Parathyroid adenoma (tissue), 2 donors: ENCODE data around the gene LEF1.

Experiments
- H2AFZ ChIP-seq: fragments of 300-600 bp; sonication (generic); one replicate; pipeline ENCODE4 v1.7.0; 2017; ENCODE audit warnings: antibody characterized with exemption, mild to moderate bottlenecking
- H3K27ac ChIP-seq: fragments of 300-600 bp; sonication (generic); one replicate; pipeline ENCODE4 v1.7.0; 2017
- H3K27me3 ChIP-seq: fragments of 300-600 bp; sonication (generic); one replicate; pipeline ENCODE4 v1.7.0; 2017; ENCODE audit warnings: low read length; ENCODE audit not compliant: control insufficient read depth, insufficient read depth
- H3K36me3 ChIP-seq: fragments of 300-600 bp; sonication (generic); one replicate; pipeline ENCODE4 v1.7.0; 2017; ENCODE audit warnings: low read length; ENCODE audit not compliant: control insufficient read depth, insufficient read depth
- H3K4me1 ChIP-seq: fragments of 300-600 bp; sonication (generic); one replicate; pipeline ENCODE4 v1.7.0; 2017; ENCODE audit warnings: control low read depth
- H3K4me2 ChIP-seq: fragments of 300-600 bp; sonication (generic); one replicate; pipeline ENCODE4 v1.7.0; 2017; ENCODE audit warnings: low read length
- H3K4me3 ChIP-seq: fragments of 300-600 bp; sonication (generic); one replicate; pipeline ENCODE4 v1.7.0; 2017; ENCODE audit warnings: low read depth, low read length
- H3K79me2 ChIP-seq: fragments of 300-600 bp; sonication (generic); one replicate; pipeline ENCODE4 v1.7.0; 2017; ENCODE audit warnings: control low read depth
- H3K9ac ChIP-seq: fragments of 300-600 bp; sonication (generic); one replicate; pipeline ENCODE4 v1.7.0; 2017; ENCODE audit warnings: mild to moderate bottlenecking
- H3K9me3 ChIP-seq: fragments of 300-600 bp; sonication (generic); one replicate; pipeline ENCODE4 v1.7.0; 2017; ENCODE audit warnings: low read length; ENCODE audit not compliant: control insufficient read depth
- CTCF ChIP-seq: fragments of 300-600 bp; sonication (generic); IDR thresholded peaks from one replicate; pipeline ENCODE4 v1.7.0; 2017; ENCODE audit warnings: antibody characterized with exemption, mild to moderate bottlenecking
- donor health status: primary hyperparathyroidism.

Gene LEF1

GRCh38 chr4:108156391-108156790, 12.3 kb downstream of the LEF1 start:
- Histone ChIP-seq H3K4me1 (no peaks in the 10 kb centered on the region), H2AFZ (no peak overlapping the region), H3K9ac (no peak overlapping the region), H3K27ac (no peak overlapping the region), H3K27me3 (no peaks in the 10 kb centered on the region), H3K4me2 (no peak overlapping the region), H3K79me2 (no peaks in the 10 kb centered on the region), H3K9me3 (no peaks in the 10 kb centered on the region), H3K36me3 (no peaks in the 10 kb centered on the region), H3K4me3 (no peak overlapping the region)
- TF ChIP-seq CTCF: no peak

DNA sequence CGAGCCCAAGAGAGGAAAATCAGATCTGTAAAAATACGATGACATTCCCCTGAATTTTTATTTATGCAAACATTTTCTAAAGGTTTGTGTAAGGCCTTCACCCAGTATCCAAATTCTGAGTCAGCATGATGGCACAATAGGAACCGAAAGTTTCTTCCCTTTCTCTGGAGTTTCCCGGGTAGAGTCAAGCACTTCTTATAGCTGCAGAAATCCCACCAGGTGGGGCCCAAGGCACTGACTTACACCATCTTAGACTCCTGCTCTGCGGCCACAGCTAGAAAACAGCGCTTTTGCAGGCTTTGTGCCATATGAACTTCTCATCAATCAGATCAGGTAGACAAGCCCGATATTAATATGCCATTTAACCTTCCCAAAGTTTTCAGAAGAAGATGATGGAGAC, 13.4 kb downstream of the LEF1 start:
- TF ChIP-seq CTCF: no peak
- H3K4me1 ChIP-seq: no peaks in the 10 kb centered on the region
- no peak overlapping the region for H3K4me2 ChIP-seq
- no peak overlapping the region for H2AFZ ChIP-seq
- H3K79me2 ChIP-seq: no peaks in the 10 kb centered on the region
- H3K27me3 ChIP-seq: no peaks in the 10 kb centered on the region
- no peak overlapping the region for H3K9ac ChIP-seq
- H3K4me3 ChIP-seq: no peak overlapping the region
- no peak overlapping the region for H3K27ac ChIP-seq
- H3K9me3 ChIP-seq: no peaks in the 10 kb centered on the region
- H3K36me3 ChIP-seq: no peaks in the 10 kb centered on the region

DNA sequence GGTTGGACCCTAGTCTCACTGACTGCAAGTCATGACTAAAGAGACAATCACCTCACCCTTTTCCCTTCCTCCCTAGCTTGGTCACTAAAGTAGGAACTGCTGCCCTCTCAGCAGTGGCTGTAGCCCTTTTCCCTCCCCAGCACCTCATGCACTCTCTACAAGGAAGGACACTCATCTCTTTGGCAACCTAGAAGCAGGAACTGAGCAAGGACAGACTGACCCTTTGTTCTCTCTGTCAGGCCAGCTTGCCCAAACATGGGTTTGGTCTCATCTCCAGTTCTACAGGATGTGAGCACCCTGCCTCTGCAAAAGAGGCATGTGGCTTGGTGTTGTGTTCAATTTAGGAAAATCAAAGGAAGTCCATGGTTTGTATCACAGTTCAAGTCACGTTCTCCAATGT, 15.8 kb downstream of the LEF1 start:
- Histone ChIP-seq H3K4me2 (no peak overlapping the region), H3K4me1 (no peaks in the 10 kb centered on the region), H3K27ac (no peak overlapping the region), H2AFZ (no peak overlapping the region), H3K9me3 (no peaks in the 10 kb centered on the region), H3K9ac (no peak overlapping the region), H3K27me3 (no peaks in the 10 kb centered on the region), H3K79me2 (no peaks in the 10 kb centered on the region), H3K36me3 (no peaks in the 10 kb centered on the region), H3K4me3 (no peak overlapping the region)
- TF ChIP-seq CTCF: no peak

DNA sequence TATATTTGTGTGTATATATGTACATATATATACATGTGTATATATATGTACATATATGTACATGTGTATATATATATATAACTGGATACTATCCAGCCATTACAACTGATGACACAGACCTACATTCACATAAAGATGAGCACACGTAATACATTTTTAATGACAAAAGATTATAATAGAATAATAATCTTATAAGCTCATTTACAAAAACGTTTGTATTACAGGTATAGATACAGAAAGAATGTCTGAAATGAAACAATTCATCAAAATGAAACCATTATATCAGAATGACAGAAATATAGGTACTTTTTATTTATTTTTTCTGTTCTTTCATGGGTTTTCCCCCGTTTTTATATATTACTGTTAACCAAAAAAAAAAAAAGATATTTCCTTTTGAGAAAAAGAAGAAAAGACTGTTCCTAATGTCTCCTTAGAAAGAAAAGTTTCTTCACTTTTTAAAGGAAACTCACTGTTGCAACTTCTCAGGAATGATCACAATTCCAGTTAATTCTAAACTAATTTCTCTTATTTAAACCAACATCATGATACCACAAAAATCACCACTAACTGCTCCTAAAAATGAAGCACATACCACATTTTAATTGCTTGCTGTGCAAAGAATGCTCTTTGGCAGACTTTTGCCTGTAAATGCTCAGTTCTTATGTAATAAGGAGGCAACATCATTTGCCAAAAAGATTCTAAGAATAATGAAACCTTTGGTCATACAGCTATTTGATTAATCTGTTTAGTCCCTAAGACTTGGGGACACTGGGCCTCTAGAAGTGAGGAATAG, 18.9 kb downstream of the LEF1 start:
- H3K4me3 ChIP-seq: no peak overlapping the region

More for the DNA sequence above, 18.9 kb downstream of the LEF1 start:
- no peak overlapping the region for H2AFZ ChIP-seq
- H3K4me2 ChIP-seq: no peak overlapping the region
- no peaks in the 10 kb centered on the region for H3K27me3 ChIP-seq
- H3K27ac ChIP-seq: no peak overlapping the region
- no peak overlapping the region for H3K9ac ChIP-seq
- TF ChIP-seq CTCF: no peak
- H3K4me1 ChIP-seq: no peaks in the 10 kb centered on the region
- no peaks in the 10 kb centered on the region for H3K36me3 ChIP-seq
- H3K9me3 ChIP-seq: no peaks in the 10 kb centered on the region
- no peaks in the 10 kb centered on the region for H3K79me2 ChIP-seq
